G401.6 (cell line): ENCODE data around the gene STRN4.

Source experiments
- FAIRE-seq: peaks from 2 replicates; lab custom pipeline; 2012; peaks lifted over from hg19 to GRCh38; lab: Jason Lieb, UNC

The STRN4 gene

DNA sequence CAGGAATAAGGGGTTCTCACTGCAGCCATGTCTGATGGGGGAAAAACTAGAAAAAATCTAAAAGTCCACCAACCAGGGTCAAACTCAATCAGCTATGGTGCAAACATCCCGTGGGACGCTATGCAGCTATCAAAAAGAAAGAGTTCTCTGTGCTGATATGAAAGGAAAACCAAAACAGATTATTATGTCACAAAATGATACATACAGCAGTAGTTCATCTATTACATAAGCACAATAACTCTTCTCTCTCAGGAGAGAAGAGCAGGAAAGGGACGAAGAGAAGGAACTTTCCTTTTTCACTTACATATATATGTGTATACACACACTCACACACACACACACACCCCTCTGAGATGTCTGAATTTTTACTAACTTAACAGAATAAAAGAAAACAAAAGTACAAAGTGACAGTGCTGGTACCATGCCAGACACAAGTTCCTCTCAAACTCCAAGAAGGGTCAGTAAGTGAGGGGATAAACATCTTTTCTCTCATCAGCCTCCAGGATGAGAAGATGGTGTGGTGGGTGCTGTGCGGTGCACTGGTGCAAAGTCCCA is 3.2 kb downstream of the STRN4 start:
- FAIRE-seq = no peak

DNA sequence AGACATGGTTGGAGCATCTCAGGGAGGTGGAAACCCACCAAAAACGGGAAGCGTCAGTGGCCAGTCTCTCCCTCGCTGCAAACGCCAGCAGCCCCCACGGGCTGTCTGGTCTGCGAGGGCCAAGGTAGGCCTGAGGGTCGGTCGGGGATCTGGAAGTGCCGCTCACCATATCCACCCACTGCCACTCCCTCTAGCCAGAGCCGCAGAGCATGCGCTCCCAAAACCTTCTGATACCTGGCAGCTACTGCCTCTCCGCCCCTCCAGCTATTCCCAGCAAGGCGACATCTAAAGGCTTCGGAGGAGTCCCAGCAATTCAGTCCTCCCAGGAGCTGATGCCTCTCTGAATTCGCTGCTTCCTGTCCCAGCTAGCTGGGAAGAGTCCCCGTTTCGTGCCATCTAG is 4.8 kb downstream of the STRN4 start:
- FAIRE-seq = no peak

DNA sequence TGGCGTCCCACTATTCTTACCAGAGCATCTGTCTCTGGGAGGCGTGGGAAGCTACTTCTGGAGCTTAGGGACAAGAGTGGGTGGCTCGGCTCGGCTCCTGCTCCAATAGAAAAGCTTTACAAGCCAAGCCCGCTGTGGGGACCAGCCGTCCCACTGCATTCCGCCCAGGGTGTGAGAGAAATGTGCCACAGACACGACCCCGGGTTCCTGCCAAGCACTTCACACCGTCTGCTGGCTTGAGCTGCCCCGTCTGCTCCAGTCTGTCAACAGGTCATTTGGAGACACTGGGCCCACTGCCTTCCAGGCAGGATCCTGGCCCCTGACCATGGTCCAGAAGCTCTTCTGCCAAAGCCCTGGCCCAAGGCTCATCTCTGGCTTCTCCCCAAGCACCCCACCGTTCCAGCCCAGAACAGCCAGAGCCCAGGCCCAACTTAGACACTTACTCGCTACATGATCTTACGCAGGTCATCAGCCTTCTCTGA is 6.9 kb downstream of the STRN4 start:
- no peak for FAIRE-seq

DNA sequence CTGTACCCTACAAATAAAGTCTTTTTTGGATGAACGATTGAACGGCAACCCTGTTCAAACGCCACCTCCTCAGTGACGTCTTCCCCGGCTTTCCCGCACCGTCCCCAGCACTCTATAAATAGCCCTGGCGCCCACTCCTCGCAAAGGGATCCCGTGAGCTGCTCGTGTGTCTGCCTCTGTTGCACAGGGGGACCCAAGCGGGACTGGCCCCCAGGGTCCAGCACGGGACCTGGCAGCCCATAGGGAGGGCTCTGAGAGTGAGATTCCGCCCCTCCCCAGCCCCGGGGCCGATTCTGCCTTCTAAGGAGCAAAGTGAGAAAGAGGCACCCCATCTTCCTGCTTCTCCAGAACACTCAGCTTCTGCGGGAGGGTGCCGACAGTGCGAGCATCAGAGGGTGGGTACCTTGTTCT is 8.5 kb downstream of the STRN4 start:
- no peak for FAIRE-seq

DNA sequence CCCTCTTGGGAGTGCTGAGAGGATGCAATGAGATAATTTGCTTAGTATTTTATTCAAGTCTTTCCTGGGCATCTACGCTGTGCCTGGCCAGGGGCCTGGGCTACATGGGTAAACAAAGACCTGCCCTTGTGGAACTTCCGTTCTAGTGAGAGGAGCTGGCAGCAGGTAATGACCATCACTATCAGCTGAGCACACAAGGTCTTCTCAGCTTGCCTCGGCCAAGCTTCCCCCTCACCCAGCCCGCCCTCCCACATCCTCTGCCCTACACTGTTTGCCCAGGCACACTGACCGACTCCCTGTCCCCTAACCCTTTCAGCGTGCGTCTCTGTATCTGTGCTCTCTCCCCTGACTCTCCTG is 9.0 kb downstream of the STRN4 start:
- FAIRE-seq = no peak

DNA sequence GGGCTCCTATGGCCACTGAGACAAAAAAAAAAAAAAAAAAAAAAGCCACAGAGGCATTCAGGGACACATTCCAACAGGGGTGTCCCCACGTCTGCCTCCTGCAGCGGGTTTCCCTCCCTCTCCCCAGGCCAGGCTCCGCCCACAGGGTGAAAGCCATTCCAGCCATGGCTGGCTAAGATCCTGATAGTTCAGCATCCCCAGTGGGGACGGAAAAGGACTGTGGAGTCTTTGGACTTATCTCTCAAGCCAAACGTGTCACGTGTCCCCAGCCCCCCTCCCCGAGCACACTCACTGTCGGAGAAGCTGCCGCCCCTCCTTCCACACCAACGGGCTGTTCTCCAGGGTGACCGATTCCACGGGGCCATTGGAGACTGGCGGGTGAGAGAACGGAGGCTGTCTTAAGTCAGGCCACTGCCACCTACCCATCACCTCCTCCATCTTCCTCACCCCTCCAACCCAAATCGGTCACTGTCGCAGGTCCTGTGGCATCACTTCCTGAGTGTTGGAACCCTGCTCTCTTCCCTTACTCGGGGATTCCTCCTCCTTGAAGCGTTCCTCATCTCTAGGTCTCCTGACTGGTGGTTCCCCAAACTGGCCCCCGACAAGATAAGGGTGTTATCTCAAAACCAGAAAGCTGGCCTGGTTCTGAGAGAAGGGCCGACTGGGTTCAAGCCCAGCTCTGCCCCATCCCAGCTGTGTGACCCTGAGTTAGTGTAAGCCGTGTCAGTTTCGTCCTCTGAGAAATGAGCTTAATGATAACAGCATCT is 9.5 kb downstream of the STRN4 start:
- FAIRE-seq = no peak

DNA sequence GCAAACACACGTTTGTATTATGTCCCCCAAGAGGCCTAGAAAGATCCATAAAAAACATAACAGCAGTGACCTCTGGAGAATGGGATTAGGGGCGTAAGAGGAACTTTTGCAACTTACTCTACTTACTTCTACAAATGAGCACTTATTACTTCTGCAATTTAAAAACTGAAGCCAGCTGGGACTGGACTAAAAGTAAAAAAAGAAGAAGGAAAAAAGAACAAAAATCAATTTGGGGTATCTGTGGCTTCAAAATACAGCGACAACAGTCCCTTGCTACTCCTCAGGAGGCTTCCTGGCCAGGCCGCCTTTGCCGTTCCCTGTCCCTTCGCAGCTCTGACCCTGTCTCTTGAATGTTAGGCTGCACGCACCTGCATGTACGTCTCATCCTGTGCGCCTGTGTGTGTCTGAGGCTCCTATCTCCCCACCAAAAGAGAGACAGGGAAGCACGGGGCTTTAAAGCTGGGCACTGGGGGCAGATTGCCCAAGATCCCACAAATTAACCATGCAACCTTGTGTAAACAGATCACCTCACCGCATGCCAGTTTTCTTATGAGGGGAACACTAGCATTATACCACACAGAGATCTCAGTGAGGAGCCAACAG is 12.5 kb downstream of the STRN4 start:
- FAIRE-seq = no peak

DNA sequence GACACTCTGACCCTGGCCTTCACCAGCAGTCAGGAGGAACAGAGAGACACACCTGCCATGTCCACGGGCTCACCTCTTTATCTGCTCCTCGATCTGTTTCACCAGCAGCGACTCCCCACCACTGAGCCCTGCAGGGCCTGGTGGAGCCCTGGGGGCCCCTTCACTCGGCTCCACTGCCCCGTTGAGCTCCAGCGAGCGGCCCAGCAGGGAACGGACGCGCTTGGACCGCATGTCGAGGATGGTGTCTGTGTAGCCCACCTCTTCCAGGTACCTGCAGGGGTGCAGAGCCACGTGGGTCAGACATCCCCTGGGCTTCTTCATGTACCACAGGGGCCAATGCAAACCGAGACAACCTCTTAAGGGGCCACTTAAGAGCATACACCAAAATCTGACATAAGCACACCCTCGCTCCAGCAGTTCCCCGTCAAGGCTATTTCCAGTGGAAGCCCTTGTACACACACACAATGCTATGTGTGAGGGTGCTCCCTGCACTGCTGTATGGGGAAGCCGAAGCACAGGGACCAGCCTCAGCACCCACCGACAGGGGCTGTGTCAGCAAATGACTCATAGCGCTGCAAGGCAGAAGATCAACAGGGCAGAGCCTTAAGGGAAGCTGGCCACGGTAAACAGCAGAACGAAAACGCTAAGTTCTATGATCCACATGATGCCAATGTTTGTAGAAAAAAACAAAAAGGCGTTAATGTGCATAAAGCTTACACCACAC is 13.1 kb downstream of the STRN4 start:
- no peak for FAIRE-seq

DNA sequence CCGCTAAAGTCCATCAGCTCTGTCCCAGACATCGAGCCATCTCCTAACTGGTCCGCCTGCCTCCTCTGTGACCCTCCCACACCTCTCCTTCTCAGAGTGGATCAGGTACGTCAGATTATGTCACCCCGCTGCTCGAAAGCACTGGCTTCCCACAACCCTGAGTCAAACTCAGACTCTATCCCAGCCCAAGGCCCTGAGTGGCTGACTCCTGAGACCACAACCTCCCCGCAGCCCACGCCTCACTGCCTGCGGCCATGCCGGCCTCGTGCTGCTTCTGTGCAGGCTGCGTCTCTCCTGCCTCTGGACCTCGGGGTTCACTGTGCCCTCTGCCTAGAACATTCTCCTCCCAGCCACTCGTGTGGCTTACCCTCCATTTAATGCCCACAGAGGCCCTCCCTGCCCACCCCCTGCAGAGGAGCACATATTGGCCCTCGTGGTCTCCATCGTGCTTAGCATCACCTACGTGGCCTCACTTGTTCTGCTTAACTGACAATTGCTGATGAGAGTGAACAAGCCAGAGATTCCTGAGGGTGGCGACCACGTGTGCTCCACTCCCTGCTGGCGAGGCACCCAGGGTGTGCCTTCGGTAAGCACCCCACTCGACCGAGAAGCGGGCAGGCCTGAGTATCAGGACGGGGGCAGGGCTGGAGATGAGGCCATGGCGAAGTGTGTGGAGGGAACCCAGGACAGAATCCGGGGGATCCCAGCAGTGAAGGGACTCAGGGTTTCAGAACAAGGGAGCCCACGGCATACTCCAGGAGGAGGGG is 13.9 kb downstream of the STRN4 start:
- no peak for FAIRE-seq

DNA sequence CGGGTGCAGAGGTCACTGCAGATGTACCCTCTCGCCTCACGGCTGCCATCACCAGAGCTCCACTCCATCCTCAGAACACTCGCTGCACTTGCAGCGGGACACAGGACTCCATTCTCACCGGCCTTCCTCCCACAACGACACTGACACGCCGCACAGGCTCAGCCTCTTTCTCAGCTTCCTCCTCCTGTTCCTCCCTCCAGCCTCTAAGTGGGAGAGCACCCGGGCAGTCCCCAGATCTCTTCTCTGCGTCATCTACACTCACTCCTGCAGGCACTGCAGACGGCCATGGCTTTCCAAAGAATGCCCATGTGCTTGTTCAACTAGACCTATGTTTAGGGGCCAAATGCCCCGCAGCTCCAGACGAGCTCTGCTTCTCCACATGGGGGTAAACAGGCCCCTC is 14.7 kb downstream of the STRN4 start:
- no peak for FAIRE-seq

DNA sequence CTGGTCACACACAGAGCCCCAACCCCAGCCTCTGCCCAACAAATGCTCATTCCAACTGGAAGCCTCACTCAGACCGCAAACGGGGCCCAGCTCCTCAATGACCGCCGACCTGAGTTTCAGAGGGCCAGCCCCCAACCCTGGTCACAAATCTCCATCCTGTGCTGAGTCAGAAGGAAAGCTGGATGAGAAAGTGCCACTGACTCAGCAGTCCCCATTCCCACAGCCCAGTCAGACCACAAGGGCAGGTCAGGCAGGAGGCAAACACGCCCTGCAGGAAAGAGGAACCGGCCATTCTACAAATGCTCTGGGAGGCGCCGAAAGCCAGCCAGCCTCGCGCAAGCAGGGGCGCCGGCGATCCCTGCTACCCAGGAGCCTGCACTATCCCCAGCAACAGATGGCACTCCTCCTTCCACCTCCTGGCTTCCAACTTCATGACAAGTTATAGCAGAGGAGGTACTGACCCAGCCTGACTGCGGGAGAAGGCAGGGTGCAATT is 15.2 kb downstream of the STRN4 start:
- no peak for FAIRE-seq

DNA sequence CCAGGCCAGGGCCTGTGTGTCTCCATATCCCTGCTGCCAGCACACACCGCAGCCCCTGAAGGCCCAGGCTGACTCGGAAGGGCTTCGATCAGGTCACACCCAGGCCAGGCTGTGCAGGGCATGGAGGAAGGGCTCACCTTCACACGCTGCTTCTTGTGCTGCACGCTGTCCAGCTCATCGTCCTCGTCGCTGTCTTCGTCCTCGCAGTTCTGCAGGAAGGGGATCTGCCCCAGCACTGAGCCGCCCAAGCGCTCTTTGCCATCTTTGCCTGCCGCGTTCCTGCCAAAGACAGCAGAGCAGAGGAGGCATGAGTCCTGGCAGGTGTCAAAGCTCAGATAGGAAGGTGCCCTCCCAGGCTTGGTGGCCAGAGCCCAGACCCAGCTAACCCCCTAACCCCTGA is 15.7 kb downstream of the STRN4 start:
- FAIRE-seq = no peak

DNA sequence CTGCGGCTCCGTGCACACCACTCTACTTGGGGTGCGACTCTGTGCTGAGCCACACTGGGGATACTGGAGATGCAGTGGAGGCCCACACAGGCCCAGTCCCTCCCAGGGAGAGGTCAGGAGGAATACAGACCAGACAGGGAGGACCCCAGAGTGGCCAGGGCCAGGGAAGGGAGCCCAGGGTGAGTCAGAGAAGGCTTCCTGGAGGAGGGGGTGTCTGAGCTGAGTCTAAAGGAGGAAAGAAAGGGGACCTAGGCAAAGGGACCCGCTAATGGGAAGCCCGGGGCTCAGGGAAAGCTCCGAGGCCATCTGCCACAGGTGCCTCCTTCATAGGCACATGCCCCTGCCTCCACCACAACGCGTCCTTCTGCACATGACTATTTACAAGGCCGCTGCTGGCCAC is 16.1 kb downstream of the STRN4 start:
- no peak for FAIRE-seq

DNA sequence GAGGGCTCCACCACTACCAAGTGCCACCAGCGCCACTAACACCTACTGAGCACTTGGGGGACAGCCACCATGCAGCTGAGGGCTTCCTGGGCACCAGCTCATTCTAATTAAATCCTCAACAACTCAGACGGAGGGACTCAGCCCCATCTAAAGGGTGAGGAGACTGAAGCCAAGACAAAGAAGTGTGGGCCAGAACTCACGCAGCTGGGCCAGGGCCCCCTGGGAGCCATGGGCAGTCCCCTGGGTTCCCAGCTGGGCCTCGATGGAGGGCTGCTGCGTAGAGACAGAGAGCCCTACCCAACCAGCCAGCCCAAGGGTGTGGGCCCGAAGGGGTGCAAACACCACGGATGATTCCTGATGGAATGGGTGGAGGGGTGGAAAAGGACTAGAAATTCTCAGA is 16.6 kb downstream of the STRN4 start:
- FAIRE-seq = no peak

DNA sequence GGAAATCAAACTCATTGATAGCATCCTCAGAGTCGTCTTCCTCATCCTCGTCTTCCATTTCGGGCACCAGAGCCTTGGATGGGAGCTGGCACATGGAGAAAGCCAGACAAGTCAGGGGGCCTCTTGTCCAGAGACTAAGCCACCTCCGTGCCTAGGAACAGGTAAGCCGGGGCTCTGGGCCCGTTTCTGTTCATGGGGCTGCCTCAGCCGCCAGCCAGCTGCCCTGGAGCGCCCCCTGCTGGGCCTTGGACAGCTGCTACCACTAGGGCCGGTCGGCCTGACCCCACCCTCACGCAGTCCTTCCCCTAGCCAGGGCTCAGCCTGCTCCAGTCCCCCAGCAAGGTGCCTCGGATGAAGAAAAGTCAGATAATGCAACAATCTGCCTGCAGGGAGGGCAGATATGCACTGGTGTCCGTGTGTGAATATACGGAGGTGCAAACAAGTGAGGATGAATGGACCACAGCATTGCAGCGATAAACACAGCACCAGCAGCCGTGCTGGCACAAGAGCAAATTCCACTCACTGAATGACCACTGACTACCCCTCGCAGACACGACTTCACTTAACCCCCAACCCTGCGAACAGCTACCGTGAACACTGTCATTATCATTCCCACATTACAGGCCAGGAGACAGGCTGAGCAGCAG is 17.4 kb downstream of the STRN4 start:
- no peak for FAIRE-seq

DNA sequence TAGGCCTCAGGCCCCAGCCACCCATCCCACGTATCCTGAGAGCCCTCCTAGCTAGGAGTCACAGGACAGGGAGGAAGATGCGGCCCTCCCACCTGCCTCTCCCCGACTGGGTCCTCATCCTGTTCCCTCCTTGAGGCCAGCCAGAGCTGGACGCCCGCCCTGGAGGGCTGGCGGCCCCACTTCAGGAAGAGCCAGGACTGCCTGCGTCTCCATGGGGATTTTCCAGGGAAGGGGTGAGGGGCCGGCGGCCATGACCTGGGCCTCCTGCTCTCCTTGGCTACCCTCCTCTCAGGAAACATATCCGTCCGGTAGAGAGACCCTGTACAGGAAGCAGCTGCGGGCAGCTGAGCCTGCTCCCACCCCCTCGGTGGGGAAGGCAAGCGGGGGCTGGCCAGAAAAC is 18.0 kb downstream of the STRN4 start:
- FAIRE-seq = no peak

DNA sequence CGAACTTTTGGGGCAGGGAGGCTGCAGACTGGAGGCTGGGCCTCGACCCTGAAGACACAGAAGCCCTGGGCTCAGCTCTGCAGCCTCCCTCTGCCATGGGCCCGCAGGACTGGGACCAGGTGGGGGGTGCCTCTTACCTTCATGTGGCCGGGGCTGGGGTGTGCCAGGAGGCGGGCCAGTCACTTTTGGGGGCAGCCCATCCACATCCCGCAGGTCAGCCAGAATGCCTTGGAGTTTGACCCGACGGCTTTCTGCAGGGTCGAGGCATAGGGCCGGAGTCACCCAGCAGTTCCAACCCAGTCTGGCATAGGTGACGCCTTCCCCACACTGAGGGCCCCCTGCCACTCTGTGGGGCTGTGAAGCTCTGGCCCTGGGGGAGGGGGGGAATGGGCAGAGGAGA is 18.5 kb downstream of the STRN4 start:
- FAIRE-seq = no peak

DNA sequence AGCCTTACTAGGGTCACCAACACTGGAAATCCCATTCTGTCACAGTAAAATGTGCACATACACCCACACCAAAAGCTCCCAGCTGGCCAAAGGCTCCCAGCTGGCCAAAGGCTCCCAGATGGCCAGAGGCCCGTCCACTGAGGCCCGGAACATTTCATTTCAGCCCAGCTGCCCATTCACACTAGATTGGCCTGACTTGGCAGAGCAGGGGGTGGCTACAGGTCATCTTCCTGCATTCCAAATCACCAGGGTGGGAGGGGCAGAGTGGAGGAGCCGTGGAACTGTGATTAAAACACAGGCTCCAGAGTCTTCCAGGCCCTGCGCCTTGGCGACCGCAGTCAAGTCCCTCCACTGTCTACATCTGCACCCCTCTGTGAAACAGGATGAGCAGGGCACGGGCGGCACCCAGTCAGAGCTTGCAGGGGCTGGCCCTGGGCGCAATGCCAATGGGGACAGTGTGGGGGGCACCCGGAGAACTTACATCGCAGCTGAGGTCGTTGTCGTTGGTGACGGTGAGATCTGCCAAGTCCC is 19.2 kb downstream of the STRN4 start:
- FAIRE-seq = no peak

DNA sequence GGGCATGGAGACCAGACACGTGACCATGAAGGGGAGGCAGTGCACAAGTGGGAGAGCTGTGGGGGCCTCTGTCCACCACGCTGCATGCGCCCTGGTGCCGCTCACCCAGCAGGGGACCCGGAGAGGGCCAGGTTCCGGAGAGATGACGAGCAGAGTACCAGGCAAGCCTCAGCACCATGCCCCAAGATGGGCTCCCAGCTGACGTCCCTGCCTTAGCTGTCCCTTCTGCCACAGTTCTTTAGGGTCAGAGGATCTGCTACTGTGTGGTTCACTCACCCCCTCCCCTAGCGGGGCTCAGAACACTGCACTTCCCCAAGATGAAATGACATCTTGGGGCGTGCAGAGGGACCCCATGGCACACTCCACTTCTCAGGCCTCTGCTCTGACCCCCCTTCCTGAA is 19.7 kb downstream of the STRN4 start:
- FAIRE-seq = no peak

DNA sequence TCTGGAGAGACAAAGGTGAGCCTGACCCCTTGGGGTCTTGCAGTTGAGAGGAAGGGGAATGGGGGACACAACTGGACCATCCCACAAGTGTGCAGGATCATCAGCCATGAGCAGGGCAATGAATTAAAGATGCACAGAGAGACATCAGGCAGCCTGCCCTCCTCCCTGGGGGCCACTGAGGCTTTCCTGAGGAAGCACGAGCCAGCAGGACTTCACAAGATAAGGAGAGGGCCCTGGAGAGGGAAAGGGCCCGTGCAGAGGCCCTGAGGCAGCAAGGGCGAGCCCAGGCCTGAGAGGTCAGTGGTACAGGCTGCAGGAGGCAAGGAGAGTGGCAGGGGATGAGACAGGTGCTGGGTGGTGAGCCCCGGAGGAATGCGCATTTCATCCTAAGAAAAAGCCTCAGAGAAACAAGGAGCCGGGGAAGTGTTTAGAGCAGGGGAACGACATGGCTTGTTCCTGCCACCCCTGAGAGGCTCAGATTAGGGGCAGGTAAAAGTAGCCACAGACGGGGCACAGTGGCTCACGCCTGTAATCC is 20.3 kb downstream of the STRN4 start:
- FAIRE-seq = no peak
